Inflammatory macrophage treated with lipopolysaccharide for 4 hours (primary cell): Measurements from ENCODE around the gene MCEE.

ENCODE experiments used
- DNase-seq: peaks from one replicate; pipeline ENCODE4 v3.0.0-alpha.2; 2020

Gene MCEE

DNA sequence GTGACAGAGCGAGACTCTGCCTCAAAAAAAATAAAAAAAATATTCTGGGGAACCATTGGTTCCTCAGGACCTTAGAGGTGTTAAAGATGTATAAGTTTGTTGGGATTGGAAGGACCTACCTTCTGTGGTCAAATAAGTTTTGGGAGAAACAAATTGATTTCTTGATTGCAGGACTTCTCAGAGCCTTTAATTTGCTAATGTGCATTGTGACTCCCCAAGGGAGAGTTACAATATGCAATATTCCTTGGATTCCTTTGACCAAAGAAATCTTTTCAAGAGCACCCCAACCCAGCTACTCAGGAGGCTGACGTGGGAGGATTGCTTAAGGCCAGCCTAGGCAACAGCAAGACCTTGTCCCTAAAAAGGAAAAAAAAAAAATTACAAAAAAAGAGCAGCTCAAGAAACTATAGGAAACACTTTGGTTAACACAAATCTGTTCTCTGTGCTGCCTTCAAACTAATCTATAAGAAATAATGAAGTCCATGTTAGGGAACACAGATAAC, 55.1 kb downstream of the MCEE start:
- no peak for DNase-seq

DNA sequence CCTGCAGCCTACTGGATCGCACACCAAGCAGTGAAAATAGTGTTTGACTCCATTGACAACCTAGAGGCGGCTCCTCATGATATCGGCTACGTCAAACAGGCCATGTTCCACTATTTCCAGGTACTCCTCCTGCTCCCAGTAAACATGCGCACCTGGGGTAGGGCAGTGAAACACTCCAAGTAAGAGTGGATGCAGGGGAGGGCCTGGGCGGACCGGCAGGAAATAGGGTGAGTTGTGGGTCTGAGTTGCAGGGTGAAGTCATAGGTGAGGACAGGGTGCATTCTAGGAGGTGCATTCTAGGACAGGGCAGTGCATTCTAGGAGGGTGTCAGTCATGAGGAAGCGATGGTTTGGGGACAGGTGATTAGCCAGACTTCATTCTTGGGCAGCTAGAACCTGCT, 56.6 kb downstream of the MCEE start:
- DNase-seq = no peak

- no peak for DNase-seq
These were observed 57.5 kb downstream of the MCEE start for GRCh38 chr2:71072492-71072891.

- peak; percentile 98 for DNase-seq
These were observed 58.2 kb downstream of the MCEE start for GRCh38 chr2:71071681-71072398.

GRCh38 chr2:71070294-71071093, 59.5 kb downstream of the MCEE start:
- peak; percentile 75 for DNase-seq

DNA sequence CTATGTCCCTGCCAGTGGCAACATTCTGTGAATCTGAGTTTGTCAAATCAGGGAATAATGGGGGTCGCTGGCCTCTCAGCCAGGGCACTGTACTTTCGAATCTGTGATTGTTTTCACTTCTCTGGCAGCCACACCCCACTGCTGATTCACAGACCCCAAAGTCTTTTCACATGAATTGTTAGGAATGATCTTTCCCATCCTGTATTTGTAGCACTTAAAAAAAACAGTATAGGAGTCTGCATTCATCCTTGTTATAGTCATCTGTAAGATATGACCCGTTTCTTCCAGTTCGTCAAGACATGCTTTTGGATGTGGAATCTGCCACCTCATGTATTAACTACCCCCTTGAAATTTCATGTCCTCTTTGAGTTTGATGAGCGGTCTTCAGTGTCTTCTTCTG, 60.7 kb downstream of the MCEE start:
- DNase-seq = no peak

GRCh38 chr2:71068218-71069035, 61.6 kb downstream of the MCEE start, which contains the start of gene NAGK:
Gene NAGK, plus strand, starts transcription at chr2:71068648. Its CDS starts 36 bp downstream, at chr2:71068684.
- peak; percentile 97 for DNase-seq

- no peak for DNase-seq
These were observed 62.3 kb downstream of the MCEE start for GRCh38 chr2:71067567-71068217.

GRCh38 chr2:71066856-71067255, 63.2 kb downstream of the MCEE start:
- no peak for DNase-seq

DNA sequence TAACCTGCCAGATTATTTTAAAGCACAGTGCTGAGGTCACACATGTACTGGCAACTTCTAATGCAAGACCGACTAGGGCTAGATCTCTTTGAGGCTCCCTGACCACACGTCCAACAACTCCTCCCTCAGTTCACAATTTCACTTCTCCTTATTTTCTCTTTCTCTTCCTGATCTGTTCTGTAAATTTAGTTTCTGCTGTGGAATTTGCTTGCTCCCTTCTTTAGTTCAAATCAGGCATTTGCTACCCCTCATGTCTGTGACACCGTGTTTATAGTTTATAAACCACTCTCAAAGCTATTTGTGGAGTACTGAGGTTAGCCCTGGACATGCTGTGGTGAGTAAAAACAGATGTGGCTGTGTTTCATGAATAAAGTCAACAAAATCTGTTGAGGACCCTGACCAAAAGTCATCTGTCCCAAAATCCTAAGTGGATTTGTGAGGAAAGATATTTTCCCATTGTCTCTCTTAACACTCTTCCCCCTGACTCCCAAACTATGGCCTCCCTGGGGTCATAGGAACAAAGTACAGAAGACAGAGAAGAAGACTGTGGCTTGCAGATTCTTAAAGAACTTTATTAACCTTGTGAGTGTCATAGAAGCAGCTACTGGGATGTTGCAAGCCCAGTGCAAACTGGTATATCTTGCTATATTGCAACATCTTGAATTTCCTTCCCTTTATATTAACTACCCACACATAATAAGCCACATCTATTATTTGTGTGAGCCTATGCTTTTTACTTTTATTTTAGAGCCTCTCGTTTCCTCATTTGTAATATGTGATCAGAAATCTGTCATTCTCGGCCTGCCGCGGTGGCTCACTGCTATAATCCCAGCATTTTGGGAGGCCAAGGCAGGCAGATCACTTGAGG, 65.0 kb downstream of the MCEE start:
- DNase-seq = peak; percentile 92

DNA sequence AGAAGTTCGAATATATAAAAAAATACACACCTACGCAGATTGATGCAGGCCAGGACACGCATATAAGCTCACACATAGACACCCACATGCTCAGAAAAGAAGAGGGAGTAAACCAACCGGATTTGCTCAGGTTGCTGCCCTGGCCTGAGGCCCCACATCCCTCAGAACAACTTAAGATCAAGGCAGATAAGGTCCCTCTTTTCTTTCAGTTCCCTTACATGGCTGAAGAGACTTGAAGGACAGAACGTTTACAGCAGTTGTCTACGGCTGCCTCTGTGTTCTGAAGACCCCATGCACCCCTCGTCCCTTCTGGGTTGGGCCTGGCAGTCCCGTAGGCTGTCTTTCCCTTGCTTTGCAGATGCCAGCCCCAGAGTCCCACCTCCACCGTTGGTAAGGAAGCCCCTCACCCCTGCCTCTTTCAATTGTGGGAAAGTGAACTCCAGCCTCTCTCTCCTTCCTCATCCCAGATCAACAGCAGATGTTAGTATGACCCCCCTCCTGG, 65.9 kb downstream of the MCEE start:
- no peak for DNase-seq

DNA sequence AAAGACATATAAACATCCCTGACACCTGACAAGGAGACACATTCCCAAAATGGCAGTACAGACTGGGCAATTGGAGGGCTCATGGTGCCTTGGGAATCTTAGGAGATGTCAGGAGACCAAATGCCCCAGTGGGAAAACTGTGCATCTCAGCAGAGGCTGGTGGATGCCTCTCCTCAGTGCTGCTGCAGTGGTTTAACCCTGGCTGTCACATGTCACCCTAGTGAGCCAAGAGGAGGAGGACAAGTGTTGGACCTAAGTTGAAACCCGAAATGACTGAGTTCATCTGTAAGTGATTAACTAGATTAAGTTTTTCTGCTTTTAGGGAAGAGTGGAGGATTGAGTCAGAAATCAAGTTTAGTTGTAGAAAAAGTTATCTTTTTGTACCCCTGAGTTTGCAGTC, 66.8 kb downstream of the MCEE start:
- DNase-seq = no peak

DNA sequence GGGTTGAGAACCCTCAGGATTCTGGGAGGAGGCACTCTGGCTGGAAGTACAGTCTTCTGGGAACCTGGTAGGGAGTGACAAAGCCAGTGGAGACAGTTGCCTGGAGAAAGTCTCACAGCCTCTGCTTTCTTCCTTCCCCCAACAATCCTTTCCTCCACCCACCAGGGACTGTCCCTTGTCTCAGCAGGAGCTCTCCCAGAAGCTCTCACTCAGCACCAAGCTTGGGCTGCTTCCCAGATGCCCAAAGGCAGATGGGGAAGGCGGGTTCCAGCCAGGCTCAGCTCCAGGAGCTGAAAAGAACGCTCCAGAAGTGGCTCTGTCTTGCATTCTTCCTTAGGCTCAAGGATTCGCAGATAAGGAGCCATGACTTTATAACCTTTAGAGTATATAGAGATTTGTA, 69.2 kb downstream of the MCEE start:
- DNase-seq = no peak

DNA sequence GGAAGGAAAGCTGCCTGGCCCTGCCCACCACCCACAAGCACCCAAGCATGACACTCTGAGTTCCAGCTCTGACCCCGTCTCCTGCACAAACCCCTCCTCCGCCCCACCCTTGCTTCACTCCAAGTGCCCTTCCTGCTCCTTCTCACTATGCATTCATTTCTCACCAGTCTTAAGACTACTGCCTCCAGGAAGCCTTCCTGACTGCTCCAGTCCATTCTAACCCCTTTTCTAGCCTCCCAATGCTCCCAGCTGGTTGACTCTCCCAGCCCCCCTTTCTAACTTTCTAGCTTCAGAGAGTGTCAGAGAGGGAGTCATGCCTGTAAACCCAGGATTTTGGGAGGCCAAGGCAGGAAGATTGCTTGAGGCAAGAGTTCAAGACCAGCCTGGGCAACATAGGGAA, 69.8 kb downstream of the MCEE start:
- no peak for DNase-seq
